Loucy (cell line): ENCODE measurements around the gene CDH24.
A peak's percentile ranks its signal among the peaks of the same experiment; 100 is the strongest.

Experiments
- CTCF ChIP-seq: fragments of 200-600 bp; sonication (generic); conservative IDR thresholded peaks from 2 replicates; pipeline ENCODE4 v1.5.1; 2014; ENCODE audit warnings: mild to moderate bottlenecking, antibody characterized with exemption, low read length
- EZH2phosphoT487 ChIP-seq: fragments of 200-600 bp; IDR thresholded peaks from 2 replicates; pipeline ENCODE4 v1.6.1; 2018; ENCODE audit warnings: antibody characterized with exemption, mild to moderate bottlenecking, moderate library complexity, borderline replicate concordance

GRCh38 chr14:23052182-23052623 lies 5.1 kb downstream of the CDH24 start:
- TF ChIP-seq CTCF, result peak; percentile 30
- no peak for TF ChIP-seq EZH2phosphoT487
